ENCODE data around the gene DDN. TPM values are rescaled to one million over a fixed set of nuclear protein-coding genes. Genes with fewer than 3 reads are reported as not detected.
A peak's percentile ranks its signal among the peaks of the same experiment; 100 is the strongest.

Gene DDN
- total and polyA plus RNA-seq, 10 of the 15 experiments (the other 5 are each of a cell fraction or from before 2014, with no cell fraction given), result 0.10 to 13.4 (median 3.7) TPM

- TF ChIP-seq JUNB (IDR thresholded peaks at IDR 0.05) (peak; percentile 89), BACH1 (IDR thresholded peaks at IDR 0.05; ENCODE audit: borderline replicate concordance) (no peak), CBFB (IDR thresholded peaks at IDR 0.05; ENCODE audit: low read depth) (no peak), IKZF2 (IDR thresholded peaks at IDR 0.05) (0 out of 4 replicates have a peak, but pooled peaks of 1 of the 2 experiments have one; percentile 29), MTA3 (IDR thresholded peaks at IDR 0.05; ENCODE audit: borderline replicate concordance, low read length) (no peak), IKZF1 (conservative IDR thresholded peaks at IDR 0.05) (peak; percentile 19; the same call in 1 of the 2 replicates), CREM (IDR thresholded peaks at IDR 0.05; ENCODE audit: low read depth) (peak; percentile 32; the same call in 1 of the 2 replicates), PAX5 (IDR thresholded peaks at IDR 0.05; ENCODE audit: borderline replicate concordance, low read depth, low read length) (no peak), NBN (IDR thresholded peaks at IDR 0.05) (0 out of 2 replicates have a peak, but pooled peaks have one; percentile 42), PML (IDR thresholded peaks at IDR 0.05; ENCODE audit: low read length) (no peak), SMC3 (IDR thresholded peaks at IDR 0.05; ENCODE audit: borderline replicate concordance, low read length) (no peak), CREB1 (IDR thresholded peaks at IDR 0.05; ENCODE audit: low read depth) (0 out of 2 replicates have a peak, but pooled peaks have one; percentile 25), USF2 (IDR thresholded peaks at IDR 0.05; ENCODE audit: borderline replicate concordance, low read depth, low read length) (no peak), ATF7 (IDR thresholded peaks at IDR 0.05; ENCODE audit: low read depth) (peak; percentile 19; the same call in 1 of the 2 replicates), PAX8 (IDR thresholded peaks at IDR 0.05) (no peak), EGR1 (IDR thresholded peaks at IDR 0.05; ENCODE audit: borderline replicate concordance in 1 of 2, low read depth in 2 of 2, low read length in 2 of 2) (no peak), HSF1 (IDR thresholded peaks at IDR 0.05; ENCODE audit: low read depth, low read length) (no peak)
- TF ChIP-seq, protein P1, sequence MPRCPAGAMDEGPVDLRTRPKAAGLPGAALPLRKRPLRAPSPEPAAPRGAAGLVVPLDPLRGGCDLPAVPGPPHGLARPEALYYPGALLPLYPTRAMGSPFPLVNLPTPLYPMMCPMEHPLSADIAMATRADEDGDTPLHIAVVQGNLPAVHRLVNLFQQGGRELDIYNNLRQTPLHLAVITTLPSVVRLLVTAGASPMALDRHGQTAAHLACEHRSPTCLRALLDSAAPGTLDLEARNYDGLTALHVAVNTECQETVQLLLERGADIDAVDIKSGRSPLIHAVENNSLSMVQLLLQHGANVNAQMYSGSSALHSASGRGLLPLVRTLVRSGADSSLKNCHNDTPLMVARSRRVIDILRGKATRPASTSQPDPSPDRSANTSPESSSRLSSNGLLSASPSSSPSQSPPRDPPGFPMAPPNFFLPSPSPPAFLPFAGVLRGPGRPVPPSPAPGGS (IDR thresholded peaks at IDR 0.05; ENCODE audit: borderline replicate concordance, insufficient read depth, low read depth, low read length, poor library complexity, severe bottlenecking), result peak; percentile 46
- TF ChIP-seq, protein P2, sequence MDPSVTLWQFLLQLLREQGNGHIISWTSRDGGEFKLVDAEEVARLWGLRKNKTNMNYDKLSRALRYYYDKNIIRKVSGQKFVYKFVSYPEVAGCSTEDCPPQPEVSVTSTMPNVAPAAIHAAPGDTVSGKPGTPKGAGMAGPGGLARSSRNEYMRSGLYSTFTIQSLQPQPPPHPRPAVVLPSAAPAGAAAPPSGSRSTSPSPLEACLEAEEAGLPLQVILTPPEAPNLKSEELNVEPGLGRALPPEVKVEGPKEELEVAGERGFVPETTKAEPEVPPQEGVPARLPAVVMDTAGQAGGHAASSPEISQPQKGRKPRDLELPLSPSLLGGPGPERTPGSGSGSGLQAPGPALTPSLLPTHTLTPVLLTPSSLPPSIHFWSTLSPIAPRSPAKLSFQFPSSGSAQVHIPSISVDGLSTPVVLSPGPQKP (IDR thresholded peaks at IDR 0.05; ENCODE audit: low read depth, low read length), result no peak
- TF ChIP-seq, protein P3, sequence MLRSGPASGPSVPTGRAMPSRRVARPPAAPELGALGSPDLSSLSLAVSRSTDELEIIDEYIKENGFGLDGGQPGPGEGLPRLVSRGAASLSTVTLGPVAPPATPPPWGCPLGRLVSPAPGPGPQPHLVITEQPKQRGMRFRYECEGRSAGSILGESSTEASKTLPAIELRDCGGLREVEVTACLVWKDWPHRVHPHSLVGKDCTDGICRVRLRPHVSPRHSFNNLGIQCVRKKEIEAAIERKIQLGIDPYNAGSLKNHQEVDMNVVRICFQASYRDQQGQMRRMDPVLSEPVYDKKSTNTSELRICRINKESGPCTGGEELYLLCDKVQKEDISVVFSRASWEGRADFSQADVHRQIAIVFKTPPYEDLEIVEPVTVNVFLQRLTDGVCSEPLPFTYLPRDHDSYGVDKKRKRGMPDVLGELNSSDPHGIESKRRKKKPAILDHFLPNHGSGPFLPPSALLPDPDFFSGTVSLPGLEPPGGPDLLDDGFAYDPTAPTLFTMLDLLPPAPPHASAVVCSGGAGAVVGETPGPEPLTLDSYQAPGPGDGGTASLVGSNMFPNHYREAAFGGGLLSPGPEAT (IDR thresholded peaks at IDR 0.05; ENCODE audit: low read depth), result no peak
- TF ChIP-seq, protein P4, sequence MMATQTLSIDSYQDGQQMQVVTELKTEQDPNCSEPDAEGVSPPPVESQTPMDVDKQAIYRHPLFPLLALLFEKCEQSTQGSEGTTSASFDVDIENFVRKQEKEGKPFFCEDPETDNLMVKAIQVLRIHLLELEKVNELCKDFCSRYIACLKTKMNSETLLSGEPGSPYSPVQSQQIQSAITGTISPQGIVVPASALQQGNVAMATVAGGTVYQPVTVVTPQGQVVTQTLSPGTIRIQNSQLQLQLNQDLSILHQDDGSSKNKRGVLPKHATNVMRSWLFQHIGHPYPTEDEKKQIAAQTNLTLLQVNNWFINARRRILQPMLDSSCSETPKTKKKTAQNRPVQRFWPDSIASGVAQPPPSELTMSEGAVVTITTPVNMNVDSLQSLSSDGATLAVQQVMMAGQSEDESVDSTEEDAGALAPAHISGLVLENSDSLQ (IDR thresholded peaks at IDR 0.05), result no peak
- TF ChIP-seq, protein P5, sequence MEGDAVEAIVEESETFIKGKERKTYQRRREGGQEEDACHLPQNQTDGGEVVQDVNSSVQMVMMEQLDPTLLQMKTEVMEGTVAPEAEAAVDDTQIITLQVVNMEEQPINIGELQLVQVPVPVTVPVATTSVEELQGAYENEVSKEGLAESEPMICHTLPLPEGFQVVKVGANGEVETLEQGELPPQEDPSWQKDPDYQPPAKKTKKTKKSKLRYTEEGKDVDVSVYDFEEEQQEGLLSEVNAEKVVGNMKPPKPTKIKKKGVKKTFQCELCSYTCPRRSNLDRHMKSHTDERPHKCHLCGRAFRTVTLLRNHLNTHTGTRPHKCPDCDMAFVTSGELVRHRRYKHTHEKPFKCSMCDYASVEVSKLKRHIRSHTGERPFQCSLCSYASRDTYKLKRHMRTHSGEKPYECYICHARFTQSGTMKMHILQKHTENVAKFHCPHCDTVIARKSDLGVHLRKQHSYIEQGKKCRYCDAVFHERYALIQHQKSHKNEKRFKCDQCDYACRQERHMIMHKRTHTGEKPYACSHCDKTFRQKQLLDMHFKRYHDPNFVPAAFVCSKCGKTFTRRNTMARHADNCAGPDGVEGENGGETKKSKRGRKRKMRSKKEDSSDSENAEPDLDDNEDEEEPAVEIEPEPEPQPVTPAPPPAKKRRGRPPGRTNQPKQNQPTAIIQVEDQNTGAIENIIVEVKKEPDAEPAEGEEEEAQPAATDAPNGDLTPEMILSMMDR (IDR thresholded peaks at IDR 0.05 in 2 of 3, conservative IDR thresholded peaks at IDR 0.05 in 1 of 3; ENCODE audit: control insufficient read depth in 2 of 3, extremely low read depth in 1 of 3, insufficient read depth in 1 of 3, low read depth in 3 of 3, low read length in 3 of 3), result no peak
These were observed 30.7 kb downstream of the DDN start (continued) for GRCh38 chr12:48968467-48968866.

All from GM12878 (cell line).